B cell (primary cell): ENCODE data around the gene CDC42BPB.

Experiments
- CTCF ChIP-seq: fragments of 200-600 bp; IDR thresholded peaks from one replicate; pipeline ENCODE4 v1.8.0; 2022; ENCODE audit warnings: antibody characterized with exemption, mild to moderate bottlenecking
- EZH2 ChIP-seq: IDR thresholded peaks from 2 replicates; pipeline ENCODE4 v1.6.1; 2012; ENCODE audit warnings: borderline replicate concordance, low read depth, mild to moderate bottlenecking, moderate library complexity, low read length; ENCODE audit not compliant: insufficient read depth, poor library complexity, severe bottlenecking

GRCh38 chr14:102941419-102942011 lies 115.8 kb downstream of the CDC42BPB start:
- TF ChIP-seq CTCF (no peak), EZH2 (no peak)
